ENCODE measurements around the gene DENND2A. TPM values are rescaled to one million over a fixed set of nuclear protein-coding genes. Genes with fewer than 3 reads are reported as not detected.
"Not testable (repeated sequence)": the region's sequence is repeated elsewhere in the genome, so short reads cannot be mapped to it uniquely, and the experiment has no call there.

DENND2A gene
- total RNA-seq, 2 donors from 2014 or later = 7.4 to 9.2 TPM

GRCh38 chr7:140678816-140679130 lies 38.2 kb upstream of the DENND2A start:
- TF ChIP-seq CTCF (IDR thresholded peaks at IDR 0.05) = no peak
- intact Hi-C loops (cut with DNase I) = loop anchor here (10.0 kb wide), 1 partner anchor 306 kb away; no protein-coding TSS in a partner anchor
- DNase-seq = no peak
- Histone ChIP-seq H3K36me3 (no peaks in the 10 kb centered on the region), H3K9ac (ENCODE audit: low read depth in 2 of 2, low read length in 2 of 2) (no peak overlapping the region), H3K4me1 (peaks cover 17% of the 10 kb centered on the region), H3K9me3 (no peaks in the 10 kb centered on the region), H3K27ac (no peak overlapping the region), H3K27me3 (no peaks in the 10 kb centered on the region), H3K4me3 (no peak overlapping the region)

- intact Hi-C loops (cut with DNase I) = loop anchor here (10.0 kb wide), 1 partner anchor 307 kb away; no protein-coding TSS in a partner anchor
- no peak for TF ChIP-seq CTCF (IDR thresholded peaks at IDR 0.05)
Measured at GRCh38 chr7:140678081-140678815, 37.6 kb upstream of the DENND2A start.

GRCh38 chr7:140677496-140677895 lies 36.9 kb upstream of the DENND2A start:
- no peak for DNase-seq
- TF ChIP-seq CTCF (IDR thresholded peaks at IDR 0.05) = no peak

More at GRCh38 chr7:140678081-140678815, 37.6 kb upstream of the DENND2A start:
- Histone ChIP-seq H3K9ac (ENCODE audit: low read depth in 2 of 2, low read length in 2 of 2) (no peak overlapping the region), H3K4me3 (no peak overlapping the region), H3K27ac (no peak overlapping the region), H3K9me3 (no peaks in the 10 kb centered on the region), H3K27me3 (no peaks in the 10 kb centered on the region), H3K36me3 (no peaks in the 10 kb centered on the region), H3K4me1 (peaks cover 18% of the 10 kb centered on the region)
- no peak for DNase-seq

GRCh38 chr7:140676956-140677355 lies 36.3 kb upstream of the DENND2A start:
- not testable (repeated sequence) for DNase-seq; H3K36me3 ChIP-seq; H3K4me3 ChIP-seq; H3K9me3 ChIP-seq; H3K27me3 ChIP-seq; H3K9ac ChIP-seq (ENCODE audit: low read depth in 2 of 2, low read length in 2 of 2); H3K27ac ChIP-seq
- H3K4me1 ChIP-seq = peaks cover 20% of the 10 kb centered on the region
- intact Hi-C loops (cut with DNase I) = loop anchor here (10.0 kb wide), 1 partner anchor 308 kb away; no protein-coding TSS in a partner anchor

More at GRCh38 chr7:140677496-140677895, 36.9 kb upstream of the DENND2A start:
- Histone ChIP-seq H3K36me3 (no peaks in the 10 kb centered on the region), H3K4me3 (no peak overlapping the region), H3K9ac (ENCODE audit: low read depth in 2 of 2, low read length in 2 of 2) (no peak overlapping the region), H3K4me1 (peaks cover 18% of the 10 kb centered on the region), H3K27ac (no peak overlapping the region), H3K27me3 (no peaks in the 10 kb centered on the region), H3K9me3 (no peaks in the 10 kb centered on the region)
- intact Hi-C loops (cut with DNase I) = loop anchor here (10.0 kb wide), 1 partner anchor 307 kb away; no protein-coding TSS in a partner anchor

- Histone ChIP-seq H3K4me1 (peaks cover 20% of the 10 kb centered on the region), H3K27ac (no peak overlapping the region), H3K27me3 (no peaks in the 10 kb centered on the region), H3K9ac (ENCODE audit: low read depth in 2 of 2, low read length in 2 of 2) (no peak overlapping the region), H3K4me3 (no peak overlapping the region), H3K36me3 (no peaks in the 10 kb centered on the region), H3K9me3 (no peaks in the 10 kb centered on the region)
- intact Hi-C loops (cut with DNase I) = loop anchor here (10.0 kb wide), 1 partner anchor 308 kb away; no protein-coding TSS in a partner anchor
- no peak for DNase-seq
- TF ChIP-seq CTCF (IDR thresholded peaks at IDR 0.05) = no peak
Measured at GRCh38 chr7:140676306-140676705, 35.7 kb upstream of the DENND2A start.

- no peak for TF ChIP-seq CTCF (IDR thresholded peaks at IDR 0.05)
- intact Hi-C loops (cut with DNase I) = loop anchor here (10.0 kb wide), 1 partner anchor 309 kb away; no protein-coding TSS in a partner anchor
- Histone ChIP-seq H3K27me3 (no peaks in the 10 kb centered on the region), H3K9ac (ENCODE audit: low read depth in 2 of 2, low read length in 2 of 2) (no peak overlapping the region), H3K27ac (no peak overlapping the region), H3K36me3 (no peaks in the 10 kb centered on the region), H3K9me3 (no peaks in the 10 kb centered on the region), H3K4me3 (no peak overlapping the region), H3K4me1 (peaks cover 20% of the 10 kb centered on the region)
- no peak for DNase-seq
Measured at GRCh38 chr7:140675726-140676125, 35.1 kb upstream of the DENND2A start.
